GM12878 (cell line): ENCODE results near the gene RASAL2. TPM values are rescaled to one million over a fixed set of nuclear protein-coding genes. Genes with fewer than 3 reads are reported as not detected.
A peak's percentile ranks its signal among the peaks of the same experiment; 100 is the strongest.

Experiments
- ATAC-seq: fragments of 200-7000 bp; cut with Tn5 transposase; 3 replicates; pipeline ENCODE4 v1.9.1; 2020; ENCODE audit warnings: mild to moderate bottlenecking, moderate library complexity
- BruUV-seq: library from RNA; stranded (reverse); fragments of 400-500 nt; replicated peaks from 2 replicates; lab custom pipeline; 2021; lab: Mats Ljungman, UMichigan
- CTCF ChIA-PET: fragments of 300-600 bp; sonication (Branson Sonifier 250); formaldehyde crosslinking; extraction: SDS; loops from one replicate; lab custom pipeline; 2021; ENCODE audit warnings: inconsistent platforms; lab: Yijun Ruan, JAX
- POLR2A ChIA-PET: fragments of 350-600 bp; formaldehyde crosslinking; extraction: SDS; loops from one replicate; lab custom pipeline; 2021; ENCODE audit warnings: inconsistent platforms; lab: Charles Lee
- RAD21 ChIA-PET: fragments of 300-600 bp; sonication (Branson Sonifier 250); formaldehyde crosslinking; loops from one replicate; lab custom pipeline; 2023; ENCODE audit warnings: antibody characterized with exemption; ENCODE audit not compliant: unreplicated experiment; lab: Charles Lee
- SMC1A ChIA-PET: fragments of 300-600 bp; sonication (Branson Sonifier 250); formaldehyde crosslinking; loops from one replicate; lab custom pipeline; 2023; ENCODE audit not compliant: unreplicated experiment, uncharacterized antibody; lab: Charles Lee
- DNase-seq: peaks from one replicate; pipeline ENCODE4 v3.0.0-alpha.2; 2011; ENCODE audit warnings: low read depth, low spot score
- FAIRE-seq: peaks from 3 replicates; lab custom pipeline; 2011; peaks lifted over from hg19 to GRCh38; lab: Jason Lieb, UNC
- H2AFZ ChIP-seq: 2 replicates; pipeline ENCODE4 v1.6.0; 2011; ENCODE audit warnings: low read depth, low read length, control low read depth; ENCODE audit not compliant: control insufficient read depth
- H3K27ac ChIP-seq: 2 replicates; pipeline ENCODE4 v1.5.1; 2011; ENCODE audit warnings: control low read depth; ENCODE audit not compliant: control insufficient read depth, insufficient read depth
- H3K27me3 ChIP-seq, 2 experiments: replicated peaks in 1 of 2; 2 replicates each; pipeline versions ENCODE4 v1.6.0 to v1.6.1; 2011; ENCODE audit warnings: low read length in 1 of 2; ENCODE audit not compliant: control insufficient read depth in 2 of 2, insufficient read depth in 2 of 2
- H3K36me3 ChIP-seq, 2 experiments: 2 replicates each; pipeline ENCODE4 v1.5.1; 2011; ENCODE audit warnings: low read length in 1 of 2; ENCODE audit not compliant: control insufficient read depth in 2 of 2, insufficient read depth in 2 of 2
- H3K4me1 ChIP-seq: 2 replicates; pipeline ENCODE4 v1.6.1; 2011; ENCODE audit warnings: mild to moderate bottlenecking, low read length, moderate library complexity, mixed read lengths; ENCODE audit not compliant: control insufficient read depth, insufficient read depth
- H3K4me2 ChIP-seq: 2 replicates; pipeline ENCODE4 v1.6.0; 2011; ENCODE audit warnings: control low read depth; ENCODE audit not compliant: control insufficient read depth, insufficient read depth
- H3K4me3 ChIP-seq: fragments of 200-600 bp; sonication (generic); 2 replicates; pipeline ENCODE4 v1.5.1; 2016
- H3K79me2 ChIP-seq: 2 replicates; pipeline ENCODE4 v1.6.0; 2011; ENCODE audit warnings: low read length; ENCODE audit not compliant: control insufficient read depth, insufficient read depth
- H3K9ac ChIP-seq: 2 replicates; pipeline ENCODE4 v1.8.0; 2011; ENCODE audit warnings: low read length, control low read depth, mixed read lengths; ENCODE audit not compliant: control insufficient read depth, insufficient read depth
- H3K9me3 ChIP-seq: replicated peaks from 3 replicates; pipeline ENCODE4 v1.5.1; 2011; ENCODE audit warnings: mild to moderate bottlenecking, low read length; ENCODE audit not compliant: control insufficient read depth, insufficient read depth
- H4K20me1 ChIP-seq: 2 replicates; pipeline ENCODE4 v1.6.0; 2011; ENCODE audit not compliant: control insufficient read depth, insufficient read depth
- CEBPB ChIP-seq, 2 experiments: fragments of 150-350 bp in 1 of 2; IDR thresholded peaks; 2 replicates each; pipeline ENCODE4 v1.6.1; 2012 to 2014; ENCODE audit warnings: low read depth in 2 of 2, low read length in 2 of 2, borderline replicate concordance in 1 of 2, inconsistent platforms in 1 of 2
- E4F1 ChIP-seq: fragments of 450-650 bp; IDR thresholded peaks from 2 replicates; pipeline ENCODE4 v1.6.1; 2018; ENCODE audit warnings: borderline replicate concordance, mild to moderate bottlenecking; ENCODE audit not compliant: partially characterized antibody
- EZH2 ChIP-seq: IDR thresholded peaks from 2 replicates; pipeline ENCODE4 v1.6.1; 2012; ENCODE audit warnings: low read depth, mild to moderate bottlenecking, control low read depth, inconsistent platforms, low read length, borderline replicate concordance; ENCODE audit not compliant: control insufficient read depth
- FOS ChIP-seq: IDR thresholded peaks from 3 replicates; pipeline ENCODE4 v1.6.1; 2011; ENCODE audit warnings: borderline replicate concordance; ENCODE audit not compliant: insufficient read length; ENCODE audit errors: extremely low read depth
- FOXK2 ChIP-seq: fragments of 450-650 bp; IDR thresholded peaks from 2 replicates; pipeline ENCODE4 v1.6.1; 2017; ENCODE audit warnings: mild to moderate bottlenecking, moderate library complexity
- IKZF1 ChIP-seq: fragments of 450-650 bp; conservative IDR thresholded peaks from 2 replicates; pipeline ENCODE4 v1.6.1; 2017; ENCODE audit warnings: antibody characterized with exemption, mild to moderate bottlenecking
- NFIC ChIP-seq: IDR thresholded peaks from 2 replicates; pipeline ENCODE4 v1.6.1; 2012; ENCODE audit warnings: low read depth, mild to moderate bottlenecking, inconsistent platforms, low read length, moderate library complexity
- NR2C2 ChIP-seq: IDR thresholded peaks from 2 replicates; pipeline ENCODE4 v1.6.1; 2011; ENCODE audit warnings: borderline replicate concordance, low read depth; ENCODE audit not compliant: control insufficient read depth, insufficient read length
- RB1 ChIP-seq: fragments of 450-650 bp; formaldehyde crosslinking; IDR thresholded peaks from 2 replicates; pipeline ENCODE4 v1.6.1; 2017; ENCODE audit warnings: mild to moderate bottlenecking, borderline replicate concordance
- SMC3 ChIP-seq: IDR thresholded peaks from 2 replicates; pipeline ENCODE4 v1.6.1; 2011; ENCODE audit warnings: low read length, improper control_type of control experiment, borderline replicate concordance
- SREBF1 ChIP-seq: IDR thresholded peaks from 2 replicates; pipeline ENCODE4 v1.6.1; 2012; ENCODE audit warnings: mild to moderate bottlenecking, low read length
- STAT3 ChIP-seq: IDR thresholded peaks from 2 replicates; pipeline ENCODE4 v1.6.1; 2011; ENCODE audit warnings: low read depth, low read length, improper control_type of control experiment
- TAF1 ChIP-seq: IDR thresholded peaks from 2 replicates; pipeline ENCODE4 v1.6.1; 2011; ENCODE audit warnings: mild to moderate bottlenecking, low read depth, low read length, borderline replicate concordance
- ZBTB4 ChIP-seq: fragments of 450-650 bp; formaldehyde crosslinking; IDR thresholded peaks from 2 replicates; pipeline ENCODE4 v1.4.0; 2022; ENCODE audit warnings: mild to moderate bottlenecking, moderate library complexity
- ZNF384 ChIP-seq: IDR thresholded peaks from 2 replicates; pipeline ENCODE4 v1.6.1; 2012; ENCODE audit warnings: low read depth, mild to moderate bottlenecking, low read length, improper control_type of control experiment, borderline replicate concordance
- WGBS: methylation state at CpG from one replicate; pipeline ENCODE4 v1.1.6; 2016; ENCODE audit warnings: low lambda C conversion rate; ENCODE audit not compliant: insufficient replicate concordance, insufficient coverage; ENCODE audit errors: missing lambda C conversion rate; 5-methylcytosine and 5-hydroxymethylcytosine counted together
- in situ Hi-C: fragments of 300-500 bp; cut with MboI; formaldehyde crosslinking; loops from 9 replicates; pipeline ENCODE4 v1.14.3; 2018; ENCODE audit warnings: mixed read lengths
- intact Hi-C: fragments of 100-400 bp; cut with micrococcal nuclease; formaldehyde crosslinking; loops from one replicate; pipeline ENCODE4 v1.14.2; 2022; ENCODE audit not compliant: unreplicated experiment
- polyA plus RNA-seq, 11 experiments: library from polyadenylated mRNA; depleted of rRNA in 4 of 11; unstranded in 6 of 11; stranded (reverse) in 5 of 11; fragments of >200 nt; fragmentation: Nextera tagmentation in 4 of 11; fragmentation: Illumina TruSeq in 1 of 11; extraction: Ambion mirVana in 4 of 11; extraction: Trizol in 1 of 11; gene quantifications; 1 replicate in 1 of 11; 2 replicates in 10 of 11; pipeline versions ENCODE4 v1.2.1 to v1.2.3, GENCODE V29; 2011 to 2016; ENCODE audit warnings: inconsistent platforms in 2 of 11, missing spikeins in 2 of 11, low read depth in 1 of 11
- total RNA-seq, 4 experiments: library from RNA; depleted of rRNA in 3 of 4; stranded (reverse); fragments of >200 nt in 3 of 4; fragmentation: Illumina TruSeq in 1 of 4; extraction: Trizol in 1 of 4; gene quantifications; 2 replicates each; pipeline versions ENCODE4 v1.2.1 to v1.2.3, GENCODE V29; 2013 to 2021

RASAL2 gene
- total and polyA plus RNA-seq, 10 of the 15 experiments (the other 5 are each of a cell fraction or from before 2014, with no cell fraction given), result 0.02 to 6.9 (median 0.17) TPM; not detected in 1

GRCh38 chr1:178418284-178418955 lies 324.5 kb downstream of the RASAL2 start (continued):
- peak; percentile 69; the same call in 1 of the 2 replicates for TF ChIP-seq ZBTB4 (CRISPR knock-in tag)

- no peaks in the 10 kb centered on the region for H3K9me3 ChIP-seq
- H3K4me2 ChIP-seq, result no peak overlapping the region
- intact Hi-C loops, result no loop called here
- peaks cover 0 to 2% of the 10 kb centered on the region in 2 experiments; a peak in 1 of 4 replicates for H3K27me3 ChIP-seq
- H3K4me3 ChIP-seq, result no peak overlapping the region
- ATAC-seq (no peak; the same call in 2 of the 3 replicates), FAIRE-seq (no peak), DNase-seq (no peak)
- H3K9ac ChIP-seq, result no peak overlapping the region
- no peak overlapping the region for H3K27ac ChIP-seq
- CTCF ChIA-PET, result interaction anchor here (1.2 to 1.5 kb wide), 4 partner anchors 10 to 88 kb away, joined by 3 to 6 read pairs (median 6); no protein-coding TSS in a partner anchor
- in situ Hi-C loops, result no loop called here
- no TSS peak for BruUV-seq
- H3K36me3 ChIP-seq, result no peaks in the 10 kb centered on the region
- no peaks in the 10 kb centered on the region for H3K79me2 ChIP-seq
- TF ChIP-seq SMC3, result no peak
- no peak for TF ChIP-seq CEBPB (IDR thresholded peaks at IDR 0.05; ENCODE audit: borderline replicate concordance in 1 of 2, low read depth in 2 of 2, low read length in 2 of 2)
- no peak for TF ChIP-seq ZNF384
- no peak for TF ChIP-seq FOXK2
- no peak for TF ChIP-seq NR2C2
- TF ChIP-seq IKZF1, result no peak
- no peak for TF ChIP-seq EZH2
- TF ChIP-seq STAT3, result no peak
- TF ChIP-seq SREBF1, result no peak
- TF ChIP-seq NFIC, result no peak
- no peak for TF ChIP-seq FOS
- no peak for TF ChIP-seq TAF1
- no peak for TF ChIP-seq E4F1
- no peak for TF ChIP-seq RB1
- SMC1A ChIA-PET, result interaction anchor here (0.7 to 2.0 kb wide), 5 partner anchors 9 to 135 kb away, joined by 3 to 9 read pairs (median 5); no protein-coding TSS in a partner anchor
- WGBS, result 0% methylated on average over 1 of the region's 1 CpG
- no peak overlapping the region for H2AFZ ChIP-seq
- H3K4me1 ChIP-seq, result no peaks in the 10 kb centered on the region
- no peaks in the 10 kb centered on the region for H4K20me1 ChIP-seq
- RAD21 ChIA-PET, result no interaction called here
- POLR2A ChIA-PET, result no interaction called here
Measured at GRCh38 chr1:178434360-178434759, 340.5 kb downstream of the RASAL2 start.
